DMS79 treated with DMSO at 0.1 percent for 48 hours (cell line): Measurements from ENCODE around the gene ATF7.
"Not testable (repeated sequence)": the region's sequence is repeated elsewhere in the genome, so short reads cannot be mapped to it uniquely, and the experiment has no call there.

Source experiments
- DNase-seq: peaks from one replicate; lab custom pipeline; 2025; lab: John Stamatoyannopoulos, UW

The ATF7 gene

DNA sequence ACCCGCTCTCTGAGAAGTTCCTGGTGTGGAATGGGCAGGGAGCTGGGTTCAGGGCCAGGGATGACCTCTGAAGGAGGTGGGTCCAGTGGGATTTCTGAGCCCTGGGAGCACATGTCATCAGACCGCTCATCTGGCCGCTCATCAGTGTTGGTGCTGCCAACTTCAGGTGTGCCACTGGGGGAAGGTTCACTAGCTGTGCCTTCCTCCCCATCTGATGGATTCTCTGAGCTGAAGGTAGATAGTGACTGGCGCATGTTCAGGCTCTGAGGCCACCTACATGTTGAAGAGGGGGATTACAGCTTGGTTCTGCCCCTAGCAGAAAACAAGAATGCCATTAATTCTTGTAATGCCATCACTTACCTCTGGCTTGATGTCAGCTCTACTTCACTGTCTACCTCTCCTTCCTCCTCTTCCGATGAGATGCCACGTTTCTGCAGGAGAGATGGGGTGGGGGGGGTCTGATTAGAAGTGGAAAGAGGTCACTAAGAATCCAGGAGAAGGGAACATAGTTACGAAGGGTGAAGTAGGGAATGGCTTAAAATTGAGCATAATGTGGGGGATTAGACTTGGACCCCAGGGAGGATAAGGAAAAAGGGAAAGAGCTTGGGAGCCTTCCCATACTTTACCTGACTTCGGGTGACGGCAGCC is 144.1 kb downstream of the ATF7 start:
- no peak for DNase-seq

DNA sequence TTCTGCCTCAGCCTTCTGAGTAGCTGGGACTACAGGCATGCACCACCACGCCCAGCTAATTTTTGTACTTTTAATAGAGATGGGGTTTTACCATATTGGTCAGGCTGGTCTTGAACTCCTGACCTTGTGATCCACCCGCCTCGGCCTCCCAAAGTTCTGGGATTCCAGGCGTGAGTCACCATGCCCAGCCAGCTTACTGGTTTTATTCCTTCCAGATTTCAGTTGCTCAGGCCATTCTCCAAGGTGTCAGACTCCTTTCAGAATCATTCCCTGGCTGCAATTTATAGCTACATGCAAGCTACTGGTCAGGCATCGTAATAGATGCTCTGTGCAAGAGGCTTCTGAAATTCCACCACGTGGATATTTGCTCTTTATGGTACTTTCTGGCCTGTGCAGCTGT is 144.7 kb downstream of the ATF7 start:
- DNase-seq = not testable (repeated sequence)

DNA sequence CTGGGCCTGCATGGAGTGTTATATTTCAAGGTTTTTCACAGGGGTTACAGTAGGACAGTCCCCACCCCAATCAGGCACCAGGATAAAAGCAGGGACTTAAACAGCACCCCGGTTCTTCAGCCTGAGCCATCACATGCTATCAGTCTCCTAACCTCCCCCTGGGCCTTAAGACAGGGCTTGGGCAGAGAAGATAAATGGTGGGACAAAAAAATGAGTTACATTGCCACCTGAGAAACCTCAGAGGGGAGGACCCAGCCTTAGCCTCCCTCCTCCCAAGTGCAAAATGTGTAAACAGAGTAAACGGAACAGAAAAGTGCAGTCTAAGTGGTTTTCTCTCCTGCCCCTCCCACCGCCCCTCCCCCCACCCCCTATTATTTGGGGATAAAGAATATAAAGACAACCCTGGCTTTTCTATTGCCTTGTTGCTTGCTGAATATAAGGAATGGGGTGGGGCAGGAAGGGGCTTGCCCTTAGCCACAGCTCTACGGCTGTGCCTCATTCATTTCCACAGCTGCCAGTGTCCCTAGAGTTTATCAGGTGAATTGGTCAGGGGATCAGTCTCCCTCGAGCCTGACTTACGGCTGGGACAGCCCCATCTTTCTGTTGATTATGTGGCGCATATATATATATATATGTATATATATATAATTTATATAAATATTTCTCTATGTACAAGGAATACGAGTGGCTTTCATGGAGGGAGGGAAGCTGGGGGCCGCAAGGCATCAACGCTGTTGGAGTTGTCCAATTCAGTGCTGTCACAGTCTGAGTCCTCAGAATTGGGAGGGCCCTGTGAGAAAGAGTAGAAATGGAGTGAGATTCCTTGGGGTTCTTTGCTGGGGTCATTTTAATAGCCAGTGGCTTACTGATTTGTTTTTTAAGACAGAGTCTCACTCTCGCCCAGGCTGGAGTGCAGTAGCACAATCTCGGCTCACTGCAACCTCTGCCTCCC is 145.4 kb downstream of the ATF7 start:
- DNase-seq = no peak

DNA sequence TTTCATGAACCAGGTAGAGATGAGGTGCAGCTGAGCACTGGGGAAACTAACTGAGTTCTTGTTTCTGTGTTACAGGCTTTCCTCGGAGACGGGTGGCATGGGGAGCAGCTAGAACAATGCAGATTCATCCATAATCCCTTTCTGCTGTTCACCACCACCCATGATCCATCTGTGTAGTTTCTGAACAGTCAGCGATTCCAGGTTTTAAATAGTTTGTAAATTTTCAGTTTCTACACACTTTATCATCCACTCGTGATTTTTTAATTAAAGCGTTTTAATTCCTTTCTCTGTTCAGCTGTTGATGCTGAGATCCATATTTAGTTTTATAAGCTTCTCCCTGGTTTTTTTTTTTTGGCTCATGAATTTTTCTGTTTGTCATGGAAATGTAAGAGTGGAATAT is 146.9 kb downstream of the ATF7 start:
- no peak for DNase-seq

DNA sequence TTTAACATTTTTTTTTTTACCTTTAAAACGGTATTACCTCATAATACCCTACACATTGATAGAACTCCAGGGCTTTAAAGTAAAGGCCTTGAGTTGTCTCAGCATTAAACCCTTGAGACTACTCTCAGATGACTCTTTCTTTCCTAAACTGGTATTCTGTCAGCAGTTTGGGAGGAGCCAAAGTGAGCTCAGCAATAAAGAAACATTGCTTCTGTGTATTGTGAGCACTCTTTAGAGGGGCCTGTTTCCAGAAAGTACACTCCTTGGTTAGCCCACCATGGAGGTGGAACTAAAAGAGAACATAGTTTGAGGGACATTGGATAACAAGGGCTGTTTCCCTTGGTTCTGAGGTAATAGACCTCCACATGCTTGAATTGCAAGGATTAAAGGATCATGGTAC is 147.3 kb downstream of the ATF7 start:
- DNase-seq = no peak

DNA sequence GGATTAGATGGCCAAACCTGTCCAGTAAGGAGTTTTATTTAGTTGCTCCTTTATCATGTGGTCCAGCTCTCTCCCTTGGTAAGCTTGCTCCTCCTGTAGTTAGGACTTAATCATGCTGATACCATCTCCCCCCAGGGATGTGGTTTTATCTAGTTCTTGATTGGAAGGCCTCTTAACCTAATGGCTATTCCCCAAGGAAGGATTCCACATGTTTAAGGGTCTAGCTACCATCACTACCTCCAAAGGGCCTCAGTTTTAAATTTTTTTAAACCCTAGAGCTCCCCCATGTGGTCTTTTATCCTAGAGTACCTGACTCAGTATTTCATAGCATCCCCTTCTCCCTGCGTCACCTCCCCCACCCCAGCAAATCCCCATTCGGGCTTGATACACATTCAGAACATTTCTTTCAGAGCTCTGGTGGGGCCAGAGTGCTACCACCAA is 149.4 kb downstream of the ATF7 start:
- DNase-seq = no peak

DNA sequence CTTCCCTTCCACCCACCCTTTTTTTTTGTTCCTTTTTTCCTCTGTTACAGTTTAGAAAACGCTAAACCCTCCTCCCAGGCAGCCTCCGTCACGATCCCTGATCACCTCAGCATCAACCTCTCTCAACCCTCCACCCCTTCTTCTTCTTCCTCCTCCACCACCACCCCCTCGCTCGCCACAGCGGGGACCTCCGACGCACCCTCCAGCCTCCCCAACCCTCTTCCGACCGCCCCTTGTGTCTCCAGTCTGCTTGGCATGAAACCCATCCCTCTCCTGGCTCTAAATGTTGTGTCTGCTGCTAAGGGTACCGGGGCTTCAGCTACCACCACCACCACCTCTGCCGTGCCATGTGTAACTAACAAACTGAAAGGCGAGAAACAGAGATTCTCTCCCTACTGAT is 151.4 kb downstream of the ATF7 start:
- no peak for DNase-seq

DNA sequence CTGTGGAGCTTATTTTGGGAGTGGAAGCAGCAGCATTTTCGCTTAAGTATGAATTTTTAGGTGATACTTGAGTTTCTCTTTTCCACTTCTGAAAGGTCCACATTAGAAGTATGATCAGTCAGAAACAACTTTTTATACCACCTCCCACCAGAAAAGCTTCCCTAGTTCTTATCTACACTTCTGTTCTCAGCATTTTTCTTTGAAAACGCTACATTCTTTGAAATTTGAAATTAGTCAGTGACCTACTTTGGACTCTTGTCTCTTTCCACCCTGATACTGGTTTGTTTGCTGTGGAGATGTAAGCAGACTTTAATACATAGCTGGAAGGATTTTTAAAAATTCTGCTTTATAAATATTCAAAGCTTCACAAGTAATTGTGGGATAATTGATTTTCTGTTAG is 152.1 kb downstream of the ATF7 start:
- DNase-seq = no peak

DNA sequence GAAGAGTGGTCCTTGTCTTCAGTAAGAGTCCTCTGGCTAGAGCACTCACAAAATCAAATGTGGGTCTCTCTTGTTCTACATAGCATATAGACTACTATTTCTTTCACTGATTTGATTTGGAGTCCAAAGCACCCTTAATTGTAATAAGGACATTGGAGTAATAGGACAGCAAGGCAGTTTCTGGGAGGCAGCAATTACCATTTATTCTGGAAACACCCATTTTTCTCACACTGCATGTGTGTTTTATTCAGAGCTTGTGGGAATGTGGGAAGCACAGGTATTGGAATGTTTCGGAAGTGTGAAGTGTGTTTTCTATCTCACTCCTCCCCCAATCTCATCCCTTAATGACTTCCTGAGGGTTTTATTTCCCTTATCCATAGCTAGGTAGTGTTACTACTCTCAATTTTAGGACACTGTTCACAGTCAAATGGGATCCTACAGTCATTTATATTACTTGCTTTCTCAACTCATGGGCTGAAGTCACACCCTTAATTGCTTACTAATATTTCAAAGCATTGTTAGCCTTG is 154.1 kb downstream of the ATF7 start:
- no peak for DNase-seq

DNA sequence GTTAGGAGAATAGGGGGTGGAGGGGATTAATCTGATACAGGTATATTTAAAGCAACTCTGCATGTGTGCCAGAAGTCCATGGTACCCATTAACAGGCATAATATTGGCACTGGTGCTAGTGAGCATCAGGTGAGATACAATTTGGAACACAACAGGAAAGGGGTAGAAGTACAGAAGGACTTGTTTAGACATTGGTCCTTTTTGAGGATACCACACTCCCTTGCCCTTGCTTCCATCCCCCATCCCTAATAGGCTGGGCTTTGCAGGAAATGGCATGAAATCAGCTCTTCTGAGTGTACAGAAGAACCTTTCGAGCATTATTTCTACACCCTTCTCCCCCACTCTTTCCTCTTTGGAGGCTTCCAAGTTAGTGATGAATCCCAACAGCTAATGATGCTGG is 157.9 kb downstream of the ATF7 start:
- no peak for DNase-seq

DNA sequence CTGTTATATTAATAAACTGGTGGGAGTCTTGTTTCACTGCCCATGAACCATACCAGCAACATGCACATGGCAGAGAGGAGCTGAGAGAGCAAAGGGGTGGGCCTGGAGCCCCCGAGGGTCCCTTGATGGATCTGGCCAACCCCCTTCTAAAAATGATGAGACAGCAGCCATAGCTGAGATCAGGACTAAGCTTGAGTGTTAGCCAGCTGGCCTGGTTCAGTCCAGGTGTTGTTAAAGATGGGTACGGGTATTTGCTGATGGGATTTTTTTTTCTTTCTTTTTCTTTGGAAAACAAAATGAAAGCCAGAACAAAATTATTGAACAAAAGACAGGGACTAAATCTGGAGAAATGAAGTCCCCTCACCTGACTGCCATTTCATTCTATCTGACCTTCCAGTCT is 158.3 kb downstream of the ATF7 start:
- no peak for DNase-seq

DNA sequence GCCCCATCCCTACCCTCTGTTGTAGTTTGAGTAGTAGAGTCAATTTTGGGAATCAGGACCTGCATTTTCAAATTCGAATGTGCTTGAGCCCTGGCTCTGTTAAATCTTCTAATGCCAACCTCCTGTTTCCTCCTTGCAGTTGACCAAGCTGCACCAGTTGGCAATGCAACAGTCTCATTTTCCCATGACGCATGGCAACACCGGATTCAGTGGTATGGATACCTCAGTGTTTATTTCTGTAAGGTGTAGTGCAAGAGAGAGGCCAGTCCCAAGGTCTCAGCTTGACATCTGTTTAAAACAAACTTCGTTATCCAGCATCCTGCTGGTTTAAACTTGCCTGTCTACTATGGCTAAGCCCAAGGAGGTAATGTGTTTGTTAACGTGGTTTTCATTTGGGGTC is 159.1 kb downstream of the ATF7 start:
- DNase-seq = no peak

DNA sequence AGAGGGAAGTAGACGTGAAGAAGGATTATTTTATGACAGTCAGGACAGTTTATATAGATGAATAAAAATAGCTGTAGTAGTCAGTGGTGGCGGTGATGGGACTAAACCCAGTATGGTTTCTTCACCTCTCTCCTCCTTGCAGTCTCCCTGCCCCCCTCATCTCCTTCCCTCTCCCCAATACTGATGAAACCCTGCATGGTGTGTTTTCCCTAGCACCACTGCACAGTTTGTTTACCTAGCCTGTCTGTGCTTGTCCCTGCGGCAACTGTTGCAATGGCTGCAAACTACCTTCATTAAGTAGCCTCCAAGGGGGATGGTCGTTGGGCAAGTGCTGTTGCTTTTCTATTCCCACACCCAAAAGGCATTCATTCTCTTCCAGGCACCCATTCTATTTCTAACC is 159.5 kb downstream of the ATF7 start:
- no peak for DNase-seq

DNA sequence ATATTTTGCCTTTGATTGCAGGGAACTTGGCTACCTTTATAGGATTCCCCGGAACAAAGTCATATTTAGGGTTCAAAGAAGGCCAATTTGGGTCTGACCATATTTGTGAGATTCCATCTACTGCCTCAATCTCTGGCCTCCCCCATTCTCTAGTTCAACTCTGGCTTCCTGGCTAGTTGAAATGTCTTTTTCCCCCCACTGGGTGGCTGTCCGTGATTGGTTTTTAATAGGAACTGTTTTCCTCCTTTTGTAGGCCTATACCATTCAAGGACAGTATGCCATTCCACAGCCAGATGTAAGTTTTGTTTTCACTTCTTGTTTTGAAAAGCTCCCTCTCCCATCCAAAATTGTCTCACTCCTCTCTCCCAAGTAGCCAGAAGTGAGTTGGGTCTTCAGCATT is 160.5 kb downstream of the ATF7 start:
- no peak for DNase-seq

DNA sequence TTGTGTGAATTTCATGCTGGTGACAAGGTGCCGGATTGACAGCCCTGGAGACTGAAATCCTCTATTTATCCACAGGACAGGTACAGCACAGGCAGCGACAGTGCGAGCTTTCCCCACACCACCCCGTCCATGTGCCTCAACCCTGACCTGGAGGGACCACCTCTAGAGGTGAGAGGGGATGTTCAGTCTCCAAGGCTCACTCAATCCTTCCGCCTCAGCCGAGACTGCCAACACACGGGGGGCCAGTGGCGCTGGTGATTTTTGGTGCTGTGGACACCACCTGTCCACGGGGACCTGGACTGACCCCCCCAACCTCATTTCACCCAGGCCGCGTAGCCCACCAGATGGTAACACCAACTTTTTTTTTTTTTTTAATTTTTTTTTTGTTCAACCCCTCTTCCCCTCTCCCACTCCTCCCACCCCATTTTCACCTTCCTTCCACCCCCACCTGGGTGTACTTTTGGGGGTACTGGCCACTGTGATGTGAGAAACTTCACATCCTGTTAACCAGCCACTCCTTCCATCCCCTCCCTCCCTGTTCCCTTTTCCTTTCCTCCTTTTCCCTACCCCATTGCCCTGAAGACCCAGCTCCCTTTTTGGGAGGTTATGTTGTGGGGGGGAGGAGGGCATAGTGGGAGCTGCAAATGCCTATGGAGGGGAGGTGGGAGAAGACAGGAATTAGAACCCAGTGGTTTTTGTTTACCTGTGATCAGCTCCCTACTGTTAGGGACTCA is 161.3 kb downstream of the ATF7 start:
- no peak for DNase-seq

DNA sequence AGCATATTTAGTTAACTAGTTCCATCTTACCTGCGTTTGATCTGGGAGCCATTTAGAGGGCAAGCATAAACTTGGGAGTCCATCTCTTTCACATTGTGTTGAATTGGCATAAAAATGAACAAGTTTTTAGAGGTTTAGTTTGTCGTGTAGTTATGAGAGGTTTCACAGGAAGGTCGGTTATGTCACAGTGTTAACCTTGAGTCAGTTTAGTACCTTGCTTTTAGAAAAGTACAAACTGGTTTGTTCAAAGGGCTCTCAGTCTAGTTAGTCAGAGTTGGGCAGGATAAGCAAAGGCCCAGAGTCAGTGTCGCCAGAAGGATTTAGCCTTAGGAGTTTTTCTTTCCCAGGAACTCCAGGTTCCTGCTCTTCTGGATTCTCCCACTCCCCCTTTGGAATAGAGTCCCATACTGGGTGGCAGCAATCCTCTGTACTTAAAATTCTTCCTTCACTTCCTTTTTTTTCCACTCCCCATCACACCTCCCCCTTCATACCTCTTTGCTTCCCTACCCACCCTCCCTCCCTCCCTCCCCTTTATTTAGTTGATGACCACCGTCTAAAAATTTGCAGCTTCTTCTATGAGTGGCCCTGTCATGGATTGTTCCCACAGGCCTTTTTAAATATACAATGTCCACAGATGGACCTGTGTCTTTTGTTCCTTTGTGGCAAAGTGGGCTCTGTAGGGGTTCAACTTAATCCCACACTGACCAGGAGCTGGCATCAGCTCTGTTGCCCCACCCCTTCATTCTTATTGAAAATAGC is 162.2 kb downstream of the ATF7 start:
- no peak for DNase-seq

DNA sequence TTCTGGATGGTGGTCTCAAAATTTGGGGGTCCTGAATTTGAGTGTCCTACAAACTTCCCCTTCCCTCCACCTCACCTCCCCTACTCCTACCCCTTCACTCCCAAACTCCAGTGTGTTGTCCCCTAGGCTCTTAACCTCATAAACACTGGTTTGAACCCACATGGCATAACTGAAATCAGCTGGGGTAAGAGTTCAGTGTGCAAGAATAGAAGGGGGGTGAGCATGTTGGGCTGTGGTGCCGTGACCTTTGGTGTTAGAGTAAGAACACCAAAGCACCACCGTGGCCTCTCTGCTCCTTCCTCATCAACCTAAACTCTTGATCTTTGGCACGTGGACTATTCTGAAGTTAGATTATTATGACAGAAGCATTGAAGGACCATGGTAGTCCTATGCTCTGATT is 163.2 kb downstream of the ATF7 start:
- DNase-seq = no peak

DNA sequence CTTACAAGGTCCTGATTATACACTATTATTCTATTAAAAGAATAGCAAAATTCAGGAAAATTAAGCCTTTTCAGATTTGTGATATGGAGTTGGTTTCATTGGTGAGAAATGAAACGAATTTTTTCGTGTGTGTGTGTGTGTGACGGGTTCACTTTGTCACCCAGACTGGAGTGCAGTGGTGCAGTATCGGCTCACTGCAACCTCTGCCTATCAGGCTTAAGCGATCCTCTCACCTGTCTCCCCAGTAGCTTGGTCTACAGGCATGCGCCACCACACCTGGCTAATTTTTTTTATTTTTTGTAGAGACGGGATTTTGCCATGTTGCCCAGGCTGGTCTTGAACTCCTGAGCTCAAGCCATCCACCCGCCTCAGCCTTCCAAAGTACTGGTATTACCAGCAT is 164.6 kb downstream of the ATF7 start:
- DNase-seq = no peak

DNA sequence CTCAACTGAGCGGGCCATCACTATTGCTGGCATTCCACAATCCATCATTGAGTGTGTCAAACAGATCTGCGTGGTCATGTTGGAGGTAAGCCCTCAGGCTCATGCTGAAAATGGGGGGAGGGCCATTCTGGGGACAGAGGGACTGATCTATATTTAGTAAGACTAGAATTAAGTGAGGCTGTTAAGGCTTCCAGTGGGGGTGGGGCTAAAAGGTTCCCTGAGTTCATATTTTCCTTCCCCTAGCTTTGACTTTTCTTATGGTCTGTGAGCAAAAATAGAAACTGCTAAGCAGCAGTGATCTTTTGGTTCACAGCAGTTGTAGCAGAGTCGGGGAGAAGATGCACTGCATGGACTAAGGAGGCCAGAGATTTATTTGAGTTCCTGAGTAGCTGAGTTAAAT is 165.1 kb downstream of the ATF7 start:
- no peak for DNase-seq

DNA sequence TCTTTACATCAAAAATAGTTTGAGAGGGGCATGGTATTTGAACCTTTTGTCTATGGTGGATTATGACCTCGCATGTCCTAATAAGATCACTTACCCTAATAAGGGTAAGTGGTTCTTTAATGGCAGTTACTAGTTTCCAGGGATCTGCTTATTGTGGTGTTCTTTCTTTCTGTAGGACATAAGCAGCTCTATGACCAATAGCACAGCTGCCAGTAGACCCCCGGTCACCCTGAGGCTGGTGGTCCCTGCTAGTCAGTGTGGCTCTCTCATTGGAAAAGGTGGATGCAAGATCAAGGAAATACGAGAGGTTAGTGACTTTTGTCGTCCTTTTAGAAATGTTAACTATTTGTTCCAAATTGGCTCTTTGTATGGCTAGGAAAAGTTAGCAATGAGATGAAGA is 167.1 kb downstream of the ATF7 start:
- DNase-seq = no peak
